GM19023 (cell line): ENCODE measurements around the gene TACC3.

Experiments
- ATAC-seq: cut with Tn5 transposase; IDR thresholded peaks from one replicate; pipeline ENCODE4 v1.9.1; 2021; ENCODE audit warnings: mild to moderate bottlenecking, moderate library complexity; ENCODE audit not compliant: unreplicated experiment

The TACC3 gene

GRCh38 chr4:1771555-1772305, 50.4 kb downstream of the TACC3 start:
- no peak for ATAC-seq

GRCh38 chr4:1772853-1773538, 51.7 kb downstream of the TACC3 start:
- no peak for ATAC-seq

GRCh38 chr4:1773754-1774153, 52.4 kb downstream of the TACC3 start:
- no peak for ATAC-seq

- no peak for ATAC-seq
Measured at GRCh38 chr4:1775731-1776500, 54.6 kb downstream of the TACC3 start.

GRCh38 chr4:1776521-1777161, 55.3 kb downstream of the TACC3 start:
- ATAC-seq: no peak

- ATAC-seq: no peak
Measured at GRCh38 chr4:1777822-1778641, 56.7 kb downstream of the TACC3 start.

GRCh38 chr4:1778642-1779392, 57.5 kb downstream of the TACC3 start:
- ATAC-seq: no peak

- no peak for ATAC-seq
Measured at GRCh38 chr4:1779588-1780382, 58.5 kb downstream of the TACC3 start.

GRCh38 chr4:1780435-1780834, 59.1 kb downstream of the TACC3 start:
- ATAC-seq: no peak

- ATAC-seq: no peak
Measured at GRCh38 chr4:1783015-1783414, 61.7 kb downstream of the TACC3 start.

- no peak for ATAC-seq
Measured at GRCh38 chr4:1783970-1784369, 62.6 kb downstream of the TACC3 start.

GRCh38 chr4:1784395-1784788, 63.1 kb downstream of the TACC3 start:
- no peak for ATAC-seq

- ATAC-seq: no peak
Measured at GRCh38 chr4:1784789-1785591, 63.7 kb downstream of the TACC3 start.

GRCh38 chr4:1785592-1785991, 64.3 kb downstream of the TACC3 start:
- ATAC-seq: no peak

- ATAC-seq: no peak
Measured at GRCh38 chr4:1786544-1787362, 65.4 kb downstream of the TACC3 start.

GRCh38 chr4:1787411-1788077, 66.2 kb downstream of the TACC3 start:
- ATAC-seq: no peak
